MCF 10A (cell line): Measurements from ENCODE around the gene RBP4. TPM values are rescaled to one million over a fixed set of nuclear protein-coding genes. Genes with fewer than 3 reads are reported as not detected.

Source experiments
- BruUV-seq: library from RNA; stranded (reverse); fragments of 400-500 nt; replicated peaks from 2 replicates; lab custom pipeline; 2021; lab: Mats Ljungman, UMichigan
- CTCF ChIA-PET: fragments of 300-600 bp; sonication (Branson Sonifier 250); formaldehyde crosslinking; extraction: SDS; loops from one replicate; lab custom pipeline; 2021; ENCODE audit warnings: antibody characterized with exemption, inconsistent platforms; lab: Yijun Ruan, JAX
- POLR2A ChIA-PET: fragments of 300-600, 350-650 bp; sonication (Branson Sonifier 250); formaldehyde crosslinking; extraction: SDS; loops from one replicate; lab custom pipeline; 2020; ENCODE audit warnings: antibody characterized with exemption, inconsistent platforms; lab: Yijun Ruan, JAX
- DNase-seq: peaks from one replicate; pipeline ENCODE4 v3.0.0-alpha.2; 2018; ENCODE audit not compliant: unreplicated experiment
- H3K27ac Mint-ChIP-seq: one replicate; pipeline ENCODE4 v1.8.0; 2022; ENCODE audit warnings: mild to moderate bottlenecking, low read depth, mixed read lengths; ENCODE audit not compliant: unreplicated experiment
- H3K27me3 Mint-ChIP-seq: one replicate; pipeline ENCODE4 v1.8.0; 2022; ENCODE audit warnings: mixed read lengths; ENCODE audit not compliant: insufficient read depth, unreplicated experiment
- H3K36me3 Mint-ChIP-seq: one replicate; pipeline ENCODE4 v1.8.0; 2022; ENCODE audit warnings: mild to moderate bottlenecking, moderate library complexity, mixed read lengths; ENCODE audit not compliant: insufficient read depth, unreplicated experiment
- H3K4me1 Mint-ChIP-seq: one replicate; pipeline ENCODE4 v1.8.0; 2022; ENCODE audit warnings: mixed read lengths; ENCODE audit not compliant: insufficient read depth, unreplicated experiment
- H3K4me3 Mint-ChIP-seq: one replicate; pipeline ENCODE4 v1.8.0; 2022; ENCODE audit warnings: mild to moderate bottlenecking, moderate library complexity, mixed read lengths; ENCODE audit not compliant: unreplicated experiment
- H3K9me3 Mint-ChIP-seq: one replicate; pipeline ENCODE4 v1.8.0; 2022; ENCODE audit warnings: mixed read lengths; ENCODE audit not compliant: unreplicated experiment
- intact Hi-C: fragments of 100-400 bp; cut with micrococcal nuclease; formaldehyde crosslinking; loops from 2 replicates; pipeline ENCODE4 v1.14.1; 2022
- total RNA-seq: library from RNA; stranded (reverse); gene quantifications from 2 replicates; pipeline ENCODE4 v1.2.3, GENCODE V29; 2022
- TF ChIP-seq, protein P1 (sequence below): fragments of 200-600 bp; IDR thresholded peaks from one replicate; pipeline ENCODE4 v1.8.0; 2022; ENCODE audit warnings: antibody characterized with exemption, mild to moderate bottlenecking; ENCODE audit not compliant: unreplicated experiment

RBP4 gene
- total RNA-seq, 1 experiment from 2014 or later = not detected

DNA sequence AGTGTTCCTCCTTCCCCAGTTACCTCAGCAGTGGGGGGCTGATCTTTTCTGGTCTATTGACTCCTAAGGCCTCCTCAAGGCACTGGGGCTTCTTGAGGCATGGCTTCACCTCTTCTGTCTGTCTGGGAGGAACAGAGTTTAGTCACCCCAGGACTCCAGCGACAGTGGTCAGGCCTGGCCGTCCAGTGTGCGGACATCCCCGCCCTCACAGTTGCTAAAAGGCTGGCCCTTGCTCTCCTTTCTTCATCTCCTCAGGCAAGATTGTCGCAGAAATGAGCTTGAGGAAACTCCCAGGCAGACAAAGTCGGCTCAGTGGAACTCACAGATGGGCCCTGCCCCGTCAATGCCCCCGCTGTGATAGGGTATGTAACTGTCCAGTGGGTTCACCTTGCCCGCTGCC, 41.5 kb downstream of the RBP4 start:
- TF ChIP-seq, protein P1, sequence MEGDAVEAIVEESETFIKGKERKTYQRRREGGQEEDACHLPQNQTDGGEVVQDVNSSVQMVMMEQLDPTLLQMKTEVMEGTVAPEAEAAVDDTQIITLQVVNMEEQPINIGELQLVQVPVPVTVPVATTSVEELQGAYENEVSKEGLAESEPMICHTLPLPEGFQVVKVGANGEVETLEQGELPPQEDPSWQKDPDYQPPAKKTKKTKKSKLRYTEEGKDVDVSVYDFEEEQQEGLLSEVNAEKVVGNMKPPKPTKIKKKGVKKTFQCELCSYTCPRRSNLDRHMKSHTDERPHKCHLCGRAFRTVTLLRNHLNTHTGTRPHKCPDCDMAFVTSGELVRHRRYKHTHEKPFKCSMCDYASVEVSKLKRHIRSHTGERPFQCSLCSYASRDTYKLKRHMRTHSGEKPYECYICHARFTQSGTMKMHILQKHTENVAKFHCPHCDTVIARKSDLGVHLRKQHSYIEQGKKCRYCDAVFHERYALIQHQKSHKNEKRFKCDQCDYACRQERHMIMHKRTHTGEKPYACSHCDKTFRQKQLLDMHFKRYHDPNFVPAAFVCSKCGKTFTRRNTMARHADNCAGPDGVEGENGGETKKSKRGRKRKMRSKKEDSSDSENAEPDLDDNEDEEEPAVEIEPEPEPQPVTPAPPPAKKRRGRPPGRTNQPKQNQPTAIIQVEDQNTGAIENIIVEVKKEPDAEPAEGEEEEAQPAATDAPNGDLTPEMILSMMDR = no peak
- Mint-ChIP-seq H3K27ac (no peak overlapping the region), H3K27me3 (peaks cover 11% of the 10 kb centered on the region), H3K4me3 (no peak overlapping the region), H3K4me1 (peaks cover 11% of the 10 kb centered on the region), H3K36me3 (no peaks in the 10 kb centered on the region), H3K9me3 (no peaks in the 10 kb centered on the region)
- ChIA-PET CTCF (interaction anchor here (0.6 to 1.7 kb wide), 2 partner anchors 120 to 247 kb away, joined by 3 to 8 read pairs; no protein-coding TSS in a partner anchor), POLR2A (no interaction called here)
- BruUV-seq = no TSS peak
- intact Hi-C loops = no loop called here
- DNase-seq = no peak

- peak; percentile 84 for DNase-seq
- H3K27ac Mint-ChIP-seq = no peak overlapping the region
These were observed 46.1 kb downstream of the RBP4 start for GRCh38 chr10:93554760-93555432.

DNA sequence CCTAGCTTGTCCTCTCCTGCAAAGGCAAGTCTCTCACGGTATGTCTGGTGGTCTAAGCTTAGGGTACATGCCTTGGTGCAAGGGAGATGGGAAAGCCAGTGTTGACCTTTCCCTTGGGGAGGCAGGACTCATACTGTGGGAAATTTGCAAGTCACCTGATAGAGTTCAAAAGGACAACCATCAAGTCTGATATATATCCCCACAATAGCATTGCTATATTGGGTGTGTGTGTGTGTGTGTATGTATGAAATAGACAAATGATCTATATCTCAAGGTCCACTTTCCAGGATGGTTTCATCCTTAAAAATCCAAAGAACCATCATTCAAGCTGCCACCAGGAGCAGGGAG, 46.7 kb downstream of the RBP4 start:
- Mint-ChIP-seq H3K36me3 (no peaks in the 10 kb centered on the region), H3K4me3 (no peak overlapping the region), H3K27ac (no peak overlapping the region), H3K9me3 (no peaks in the 10 kb centered on the region), H3K4me1 (peaks cover 5% of the 10 kb centered on the region), H3K27me3 (no peaks in the 10 kb centered on the region)
- no peak for DNase-seq
- CTCF ChIA-PET = interaction anchor here (0.6 to 3.2 kb wide), 45 partner anchors 9 to 875 kb away, joined by 3 to 84 read pairs (median 4); partner anchors contain the start of gene FRA10AC1
- intact Hi-C loops = loop anchor here (2.0 kb wide), 1 partner anchor 305 kb away; no protein-coding TSS in a partner anchor
- BruUV-seq = no TSS peak
- TF ChIP-seq, protein P1 = no peak
- POLR2A ChIA-PET = interaction anchor here (0.6 to 1.3 kb wide), 3 partner anchors 72 to 262 kb away, joined by 3 to 5 read pairs (median 3); partner anchors contain the start of gene MYOF

More at GRCh38 chr10:93554760-93555432, 46.1 kb downstream of the RBP4 start:
- no peak overlapping the region for H3K4me3 Mint-ChIP-seq
- no peaks in the 10 kb centered on the region for H3K36me3 Mint-ChIP-seq
- intact Hi-C loops = loop anchor here (1.0 to 2.0 kb wide), 3 partner anchors 125 to 304 kb away; no protein-coding TSS in a partner anchor
- no peaks in the 10 kb centered on the region for H3K9me3 Mint-ChIP-seq
- H3K27me3 Mint-ChIP-seq = no peaks in the 10 kb centered on the region
- CTCF ChIA-PET = interaction anchor here (0.6 to 3.2 kb wide), 46 partner anchors 8 to 874 kb away, joined by 3 to 84 read pairs (median 4); partner anchors contain the start of gene FRA10AC1
- POLR2A ChIA-PET = interaction anchor here (0.6 to 1.3 kb wide), 3 partner anchors 73 to 261 kb away, joined by 3 to 5 read pairs (median 3); partner anchors contain the start of gene MYOF
- H3K4me1 Mint-ChIP-seq = peaks cover 5% of the 10 kb centered on the region
- TF ChIP-seq, protein P1 = peak; percentile 76
- no TSS peak for BruUV-seq
